ENCODE measurements around the gene RASA1. TPM values are rescaled to one million over a fixed set of nuclear protein-coding genes. Genes with fewer than 3 reads are reported as not detected.

Gene RASA1
- 23.7 and 46.3 TPM in 2 replicates for total RNA-seq

DNA sequence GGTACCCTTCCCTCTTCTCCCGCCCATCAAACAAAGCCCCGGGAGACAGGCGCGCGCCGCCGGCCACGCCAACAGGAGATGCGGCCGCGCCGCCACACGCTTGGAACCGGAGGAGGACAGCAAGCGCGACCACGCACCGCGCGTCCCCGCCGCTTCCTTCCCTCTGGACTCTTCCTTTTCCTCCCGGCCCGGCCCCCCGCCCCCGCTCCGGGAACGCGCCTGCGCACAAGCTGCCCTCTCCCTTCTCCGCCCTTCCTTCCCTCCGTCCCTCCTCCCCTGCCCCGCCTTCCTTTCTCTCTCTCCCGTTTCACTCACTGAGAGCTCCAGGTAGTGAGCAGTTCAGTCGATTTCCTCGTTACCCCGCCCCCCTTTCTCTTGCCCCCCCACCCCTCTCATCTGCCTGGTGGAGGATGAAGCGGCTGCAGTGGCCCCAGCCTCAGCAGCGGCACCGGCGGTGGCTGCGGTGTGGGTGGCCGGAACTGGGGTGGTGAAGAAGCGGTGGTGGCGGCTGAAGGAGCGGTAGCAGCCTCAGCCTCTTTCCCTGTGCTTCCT lies at the start of gene RASA1:
Gene RASA1, plus strand, starts transcription at position 310 of the 552 bp plus-strand sequence. CDS start 569 bp downstream, outside the sequence.

DNA sequence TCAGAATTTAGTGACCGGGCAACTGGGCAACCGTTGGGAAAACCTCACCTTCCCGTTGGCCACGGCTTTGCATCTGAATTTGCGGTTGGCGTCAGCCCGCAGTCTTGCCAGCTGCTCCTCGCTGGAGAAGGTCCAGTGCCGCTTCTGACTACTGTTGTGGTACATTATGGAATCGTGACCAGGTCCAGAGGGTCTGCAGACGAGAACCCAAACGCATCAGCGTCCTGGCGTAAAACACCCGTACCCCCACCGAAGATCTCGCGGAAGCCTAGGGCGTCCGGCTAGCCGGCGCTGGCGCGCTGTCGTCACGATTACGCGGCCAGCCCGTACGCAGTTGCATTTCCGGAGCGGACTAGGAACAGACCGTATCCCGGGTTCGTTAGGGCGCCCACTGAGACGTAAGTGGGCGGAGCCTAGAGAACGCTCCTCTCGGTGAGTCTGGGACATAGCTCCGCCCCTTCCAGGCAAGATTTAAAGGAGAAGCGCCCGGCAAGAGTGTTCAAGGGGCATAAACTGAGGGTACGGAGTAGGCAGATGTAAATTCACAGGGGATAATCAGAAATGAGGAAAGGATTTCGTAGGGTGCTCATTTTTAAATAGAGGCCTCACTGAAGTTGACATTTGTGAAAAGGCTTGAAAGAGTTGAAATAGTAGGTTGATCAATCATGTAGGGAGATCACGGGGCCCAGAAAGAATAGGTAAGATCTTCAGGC lies 145.1 kb downstream of the RASA1 start, which contains the start of gene CCNH:
Gene CCNH, minus strand, starts transcription at position 301 of the 713 bp plus-strand sequence. Its CDS starts 136 bp downstream, at position 165.

Other genes with a start within 250 kb of the RASA1 start
- 45.8 and 47.1 TPM in 2 replicates for gene CCNH, start 145.0 kb downstream of the RASA1 start, total RNA-seq